GM12878 (cell line): ENCODE data around the gene EVA1A.

Experiments used
- CEBPB ChIP-seq, 2 experiments: fragments of 150-350 bp in 1 of 2; IDR thresholded peaks; 2 replicates each; pipeline ENCODE4 v1.6.1; 2012 to 2014; ENCODE audit warnings: low read depth in 2 of 2, low read length in 2 of 2, borderline replicate concordance in 1 of 2, inconsistent platforms in 1 of 2
- CHD4 ChIP-seq: fragments of 200-600 bp; sonication (generic); IDR thresholded peaks from 2 replicates; pipeline ENCODE4 v1.6.1; 2016; ENCODE audit warnings: mild to moderate bottlenecking
- CTCF ChIP-seq, 3 experiments: IDR thresholded peaks in 2 of 3; conservative IDR thresholded peaks in 1 of 3; 2 replicates each; pipeline ENCODE4 v1.5.1; 2011; ENCODE audit warnings: low read depth in 3 of 3, low read length in 3 of 3, mild to moderate bottlenecking in 3 of 3, control low read depth in 2 of 3, moderate library complexity in 2 of 3, inconsistent platforms in 1 of 3, mixed read lengths in 1 of 3; ENCODE audit not compliant: control insufficient read depth in 2 of 3, insufficient read depth in 1 of 3; ENCODE audit errors: extremely low read depth in 1 of 3
- EGR1 ChIP-seq, 2 experiments: IDR thresholded peaks; 1 replicate in 1 of 2; 2 replicates in 1 of 2; pipeline ENCODE4 v1.6.1; 2011 to 2012; ENCODE audit warnings: low read depth in 2 of 2, low read length in 2 of 2, borderline replicate concordance in 1 of 2, mild to moderate bottlenecking in 1 of 2, moderate library complexity in 1 of 2
- EZH2 ChIP-seq: IDR thresholded peaks from 2 replicates; pipeline ENCODE4 v1.6.1; 2012; ENCODE audit warnings: low read depth, mild to moderate bottlenecking, control low read depth, inconsistent platforms, low read length, borderline replicate concordance; ENCODE audit not compliant: control insufficient read depth
- HCFC1 ChIP-seq: fragments of 150-350 bp; IDR thresholded peaks from 2 replicates; pipeline ENCODE4 v1.6.1; 2014; ENCODE audit warnings: low read length
- JUND ChIP-seq: IDR thresholded peaks from 2 replicates; pipeline ENCODE4 v1.6.1; 2012; ENCODE audit warnings: low read depth, mild to moderate bottlenecking, low read length, improper control_type of control experiment, moderate library complexity
- MXI1 ChIP-seq: fragments of 150-350 bp; IDR thresholded peaks from 2 replicates; pipeline ENCODE4 v1.6.1; 2011; ENCODE audit warnings: low read depth, mild to moderate bottlenecking, inconsistent platforms, low read length, improper control_type of control experiment
- NFIC ChIP-seq: IDR thresholded peaks from 2 replicates; pipeline ENCODE4 v1.6.1; 2012; ENCODE audit warnings: low read depth, mild to moderate bottlenecking, inconsistent platforms, low read length, moderate library complexity
- NFXL1 ChIP-seq: fragments of 450-650 bp; IDR thresholded peaks from 2 replicates; pipeline ENCODE4 v1.6.1; 2017; ENCODE audit warnings: antibody characterized with exemption, mild to moderate bottlenecking, borderline replicate concordance
- POLR2A ChIP-seq: IDR thresholded peaks from 2 replicates; pipeline ENCODE4 v1.6.1; 2011; ENCODE audit warnings: low read depth, mild to moderate bottlenecking, low read length
- RFX5 ChIP-seq: IDR thresholded peaks from 2 replicates; pipeline ENCODE4 v1.6.1; 2011; ENCODE audit warnings: low read depth, low read length, improper control_type of control experiment
- TCF12 ChIP-seq: IDR thresholded peaks from 2 replicates; pipeline ENCODE4 v1.6.1; 2011; ENCODE audit warnings: low read depth, mild to moderate bottlenecking, low read length
- YY1 ChIP-seq: IDR thresholded peaks from 2 replicates; pipeline ENCODE4 v1.6.1; 2011; ENCODE audit warnings: low read depth, mild to moderate bottlenecking, low read length

- TF ChIP-seq CHD4 (no peak), CTCF (IDR thresholded peaks at IDR 0.05 in 2 of 3, conservative IDR thresholded peaks at IDR 0.05 in 1 of 3; ENCODE audit: control insufficient read depth in 2 of 3, extremely low read depth in 1 of 3, insufficient read depth in 1 of 3, low read depth in 3 of 3, low read length in 3 of 3) (no peak), NFXL1 (no peak), YY1 (no peak), EZH2 (no peak), MXI1 (no peak), TCF12 (no peak), EGR1 (IDR thresholded peaks at IDR 0.05; ENCODE audit: borderline replicate concordance in 1 of 2, low read depth in 2 of 2, low read length in 2 of 2) (no peak), RFX5 (no peak), NFIC (no peak), HCFC1 (no peak), POLR2A (no peak), JUND (no peak), CEBPB (IDR thresholded peaks at IDR 0.05; ENCODE audit: borderline replicate concordance in 1 of 2, low read depth in 2 of 2, low read length in 2 of 2) (no peak)
These were observed 3.9 kb downstream of the EVA1A start for GRCh38 chr2:75556679-75557366.
